GM19463 (cell line): Measurements from ENCODE around the gene EML5.

Source experiments
- ATAC-seq: cut with Tn5 transposase; IDR thresholded peaks from one replicate; pipeline ENCODE4 v1.9.1; 2021; ENCODE audit warnings: mild to moderate bottlenecking, moderate library complexity; ENCODE audit not compliant: unreplicated experiment

The EML5 gene

GRCh38 chr14:88727057-88727456 lies 65.7 kb downstream of the EML5 start:
- no peak for ATAC-seq

GRCh38 chr14:88710709-88711108 lies 82.0 kb downstream of the EML5 start:
- no peak for ATAC-seq

- ATAC-seq, result no peak
Measured at GRCh38 chr14:88707088-88707487, 85.7 kb downstream of the EML5 start.

GRCh38 chr14:88706425-88706824 lies 86.3 kb downstream of the EML5 start:
- ATAC-seq, result no peak

GRCh38 chr14:88698651-88699050 lies 94.1 kb downstream of the EML5 start:
- ATAC-seq, result no peak

- ATAC-seq, result no peak
Measured at GRCh38 chr14:88695870-88696269, 96.9 kb downstream of the EML5 start.

GRCh38 chr14:88688386-88688785 lies 104.4 kb downstream of the EML5 start:
- ATAC-seq, result no peak

GRCh38 chr14:88683119-88683518 lies 109.6 kb downstream of the EML5 start:
- ATAC-seq, result no peak

GRCh38 chr14:88682495-88683114 lies 110.1 kb downstream of the EML5 start:
- ATAC-seq, result peak; percentile 61

- ATAC-seq, result peak; percentile 62
Measured at GRCh38 chr14:88681755-88682494, 110.8 kb downstream of the EML5 start.

- no peak for ATAC-seq
Measured at GRCh38 chr14:88669346-88669745, 123.4 kb downstream of the EML5 start.

- peak; percentile 52 for ATAC-seq
Measured at GRCh38 chr14:88668448-88669116, 124.2 kb downstream of the EML5 start.

GRCh38 chr14:88667555-88668273 lies 125.0 kb downstream of the EML5 start:
- peak; percentile 70 for ATAC-seq

- ATAC-seq, result no peak
Measured at GRCh38 chr14:88660056-88660455, 132.7 kb downstream of the EML5 start.

- ATAC-seq, result no peak
Measured at GRCh38 chr14:88639221-88639620, 153.5 kb downstream of the EML5 start.

- ATAC-seq, result no peak
Measured at GRCh38 chr14:88632512-88632911, 160.2 kb downstream of the EML5 start.

- no peak for ATAC-seq
Measured at GRCh38 chr14:88631091-88631490, 161.7 kb downstream of the EML5 start.

GRCh38 chr14:88630565-88630964 lies 162.2 kb downstream of the EML5 start:
- no peak for ATAC-seq

GRCh38 chr14:88628462-88628861 lies 164.3 kb downstream of the EML5 start:
- no peak for ATAC-seq

GRCh38 chr14:88628033-88628432 lies 164.7 kb downstream of the EML5 start:
- ATAC-seq, result no peak

- no peak for ATAC-seq
Measured at GRCh38 chr14:88625671-88626070, 167.1 kb downstream of the EML5 start.
